Adrenal gland (tissue), 12 donors: ENCODE measurements around the gene DTD2. TPM values are rescaled to one million over a fixed set of nuclear protein-coding genes. Genes with fewer than 3 reads are reported as not detected.

Source experiments
- DNase-seq, 7 donors: peaks; one replicate each; pipeline ENCODE4 v3.0.0-alpha.2; 2019 to 2020
- H3K27ac ChIP-seq, 5 donors: fragments of 200-600 bp; sonication (generic) in 4 of 5; 1 replicate in 3 of 5; 2 replicates in 2 of 5; pipeline versions ENCODE4 v1.5.1 to v1.8.0; 2016 to 2020; ENCODE audit warnings: mild to moderate bottlenecking in 1 of 5
- H3K27me3 ChIP-seq: fragments of 200-600 bp; 2 replicates; pipeline ENCODE4 v1.8.0; 2021
- H3K36me3 ChIP-seq, 2 donors: fragments of 200-600 bp; replicated peaks in 1 of 2; 1 replicate in 1 of 2; 2 replicates in 1 of 2; pipeline versions ENCODE4 v1.5.1 to v1.8.0; 2018 to 2022
- H3K4me1 ChIP-seq, 2 donors: fragments of 200-600 bp; replicated peaks in 1 of 2; 1 replicate in 1 of 2; 2 replicates in 1 of 2; pipeline versions ENCODE4 v1.5.1 to v1.8.0; 2018 to 2021
- H3K4me3 ChIP-seq, 4 donors: fragments of 200-600 bp; sonication (generic) in 3 of 4; one replicate each; pipeline ENCODE4 v1.5.1; 2016 to 2018
- H3K9me3 ChIP-seq, 3 donors: fragments of 200-600 bp; sonication (generic) in 1 of 3; replicated peaks in 1 of 3; 1 replicate in 2 of 3; 2 replicates in 1 of 3; pipeline versions ENCODE4 v1.5.1 to v1.8.0; 2016 to 2021
- CTCF ChIP-seq, 6 experiments: fragments of 450-650 bp in 4 of 6; fragments of 200-600 bp in 2 of 6; sonication (generic) in 1 of 6; IDR thresholded peaks; 1 replicate in 5 of 6; 2 replicates in 1 of 6; pipeline versions ENCODE4 v1.5.1 to v1.8.0; 2016 to 2021; ENCODE audit warnings: antibody characterized with exemption in 6 of 6, mild to moderate bottlenecking in 2 of 6, moderate library complexity in 1 of 6
- POLR2A ChIP-seq, 2 donors: fragments of 450-650 bp; IDR thresholded peaks; one replicate each; pipeline ENCODE4 v1.6.1; 2017; ENCODE audit warnings: antibody characterized with exemption in 2 of 2, mild to moderate bottlenecking in 2 of 2, moderate library complexity in 1 of 2
- WGBS, 4 donors: extraction: QIAGEN DNeasy Blood & Tissue Kit in 2 of 4; methylation state at CpG; one replicate each; pipeline versions ENCODE4 v1.1.5 to v1.1.7; 2013 to 2017; 5-methylcytosine and 5-hydroxymethylcytosine counted together
- intact Hi-C, 2 donors: fragments of 100-400 bp; cut with DNase I; formaldehyde crosslinking; loops; one replicate each; pipeline versions ENCODE4 v1.14.1 to v1.15.0; 2022 to 2023
- polyA plus RNA-seq, 3 donors: library from polyadenylated mRNA; stranded (reverse); fragments of 200-250 nt in 2 of 3; fragments of 350-450 nt in 1 of 3; fragmentation: Illumina TruSeq in 1 of 3; extraction: RNeasy Lipid Tissue Mini Kit (QIAGEN cat#74804) in 1 of 3; gene quantifications; one replicate each; pipeline ENCODE4 v1.2.3, GENCODE V29; 2013 to 2014
- total RNA-seq, 9 donors: library from RNA; depleted of rRNA in 4 of 9; stranded (reverse); fragments of >200 nt in 4 of 9; fragments of 120-200 nt in 1 of 9; fragmentation: NEBNext Ultra II Directional in 1 of 9; extraction: Animal tissue kit (Norgen Biotek cat#: 25700) in 1 of 9; gene quantifications; one replicate each; pipeline versions ENCODE4 v1.1.0 to v1.2.4, GENCODE V29; 2013 to 2023
- donor health status: healthy with polysubstance abuse.
- donor health status: Bipolar disorder and iron deficiency.
- donor health status: DM: yes; HTN: yes; CAD: no.
- donor health status: DM: no; HTN: no; CAD: no.
- donor health status: DM: no; HTN: no; CAD: no.
- donor health status: DM: yes; HTN: yes; CAD: no.

The DTD2 gene
- total and polyA plus RNA-seq, 12 donors = 6.0 to 50.1 (median 25.0) TPM

- DNase-seq = no peak
- intact Hi-C loops = no loop called here
- Histone ChIP-seq H3K4me3 (no peak overlapping the region), H3K27ac (no peak overlapping the region), H3K4me1 (no peaks in the 10 kb centered on the region), H3K9me3 (no peaks in the 10 kb centered on the region), H3K27me3 (no peaks in the 10 kb centered on the region), H3K36me3 (no peaks in the 10 kb centered on the region)
- TF ChIP-seq CTCF (IDR thresholded peaks at IDR 0.05) (no peak), POLR2A (IDR thresholded peaks at IDR 0.05) (no peak)
- WGBS, 4 donors = 81 to 94% (median 90%) methylated on average over 5 to 8 of the region's 8 CpGs
Observed at GRCh38 chr14:31492759-31493498, 35.6 kb upstream of the DTD2 start.

GRCh38 chr14:31489691-31490090, 32.4 kb upstream of the DTD2 start:
- no peak overlapping the region for H3K27ac ChIP-seq
- H3K36me3 ChIP-seq = no peaks in the 10 kb centered on the region
- H3K9me3 ChIP-seq = no peaks in the 10 kb centered on the region
- no peaks in the 10 kb centered on the region for H3K27me3 ChIP-seq
- TF ChIP-seq CTCF (IDR thresholded peaks at IDR 0.05) (no peak), POLR2A (IDR thresholded peaks at IDR 0.05) (no peak)
- H3K4me1 ChIP-seq = no peaks in the 10 kb centered on the region
- H3K4me3 ChIP-seq = no peak overlapping the region
- DNase-seq = no peak
- intact Hi-C loops = no loop called here

- Histone ChIP-seq H3K4me3 (no peak within 1 kb of the TSS), H3K9me3 (no peaks in the 10 kb centered on the region), H3K4me1 (no peaks in the 10 kb centered on the region), H3K27ac (no peak within 1 kb of the TSS), H3K27me3 (no peaks in the 10 kb centered on the region), H3K36me3 (no peaks in the 10 kb centered on the region)
- 50 to 73% (median 72%) methylated on average over 1 of the region's 1 CpG for WGBS, 4 donors
- intact Hi-C loops = no loop called here
- no peak for DNase-seq
- TF ChIP-seq POLR2A (IDR thresholded peaks at IDR 0.05) (no peak), CTCF (IDR thresholded peaks at IDR 0.05) (no peak)
Observed at GRCh38 chr14:31487886-31488285, 30.6 kb upstream of the DTD2 start, which contains the start of gene GPR33. TSS of gene GPR33 (minus strand) at chr14:31488039. CDS start at chr14:31483965, 4,074 bp downstream.

GRCh38 chr14:31486764-31487163, 29.5 kb upstream of the DTD2 start:
- 79 to 92% (median 88%) methylated on average over 2 of the region's 2 CpGs for WGBS, 4 donors

More at GRCh38 chr14:31486764-31487163, 29.5 kb upstream of the DTD2 start:
- Histone ChIP-seq H3K4me3 (no peak overlapping the region), H3K27me3 (no peaks in the 10 kb centered on the region), H3K9me3 (no peaks in the 10 kb centered on the region), H3K27ac (no peak overlapping the region), H3K36me3 (no peaks in the 10 kb centered on the region), H3K4me1 (no peaks in the 10 kb centered on the region)
- intact Hi-C loops = no loop called here
- no peak for TF ChIP-seq CTCF (IDR thresholded peaks at IDR 0.05)
- no peak for TF ChIP-seq POLR2A (IDR thresholded peaks at IDR 0.05)
- no peak for DNase-seq
